Activated naive CD4-positive, alpha-beta T cell treated with anti-CD3 and anti-CD28 coated beads, Interleukin-2, amount 50 U/mL, for 24 hours (primary cell): ENCODE measurements around the gene KCNMA1.

Experiments
- H3K27ac Mint-ChIP-seq: one replicate; pipeline ENCODE4 v1.8.0; 2021; ENCODE audit warnings: mild to moderate bottlenecking, mixed read lengths
- H3K27me3 Mint-ChIP-seq: one replicate; pipeline ENCODE4 v1.8.0; 2021; ENCODE audit warnings: mixed read lengths
- H3K36me3 Mint-ChIP-seq: one replicate; pipeline ENCODE4 v1.8.0; 2021; ENCODE audit warnings: mixed read lengths
- H3K4me1 Mint-ChIP-seq: one replicate; pipeline ENCODE4 v1.8.0; 2021; ENCODE audit warnings: mixed read lengths
- H3K4me3 Mint-ChIP-seq: one replicate; pipeline ENCODE4 v1.8.0; 2021; ENCODE audit warnings: mild to moderate bottlenecking, mixed read lengths
- H3K9me3 Mint-ChIP-seq: one replicate; pipeline ENCODE4 v1.8.0; 2021; ENCODE audit warnings: mixed read lengths

Gene KCNMA1

DNA sequence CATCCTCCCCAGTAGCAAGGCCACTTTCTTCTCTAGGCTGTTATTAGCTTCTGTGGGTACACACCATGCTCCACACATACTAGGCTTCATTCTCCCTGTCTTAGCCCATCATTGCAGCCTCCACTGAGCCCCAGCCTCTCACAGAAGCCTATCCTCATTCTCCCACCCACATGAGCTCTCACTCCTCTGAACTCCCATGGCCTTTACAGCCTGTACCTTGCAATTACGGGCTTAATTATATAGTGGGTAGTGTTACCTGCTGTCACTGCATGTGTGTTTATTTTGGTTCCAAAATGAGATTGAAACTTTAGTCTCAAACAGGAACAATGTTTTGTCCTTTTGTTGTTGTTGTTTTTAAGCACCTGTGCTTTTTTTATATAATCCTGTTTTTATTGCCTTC is 460.0 kb downstream of the KCNMA1 start:
- H3K27ac Mint-ChIP-seq, result no peak overlapping the region
- no peaks in the 10 kb centered on the region for H3K36me3 Mint-ChIP-seq
- H3K27me3 Mint-ChIP-seq, result peaks cover 7% of the 10 kb centered on the region
- no peaks in the 10 kb centered on the region for H3K4me1 Mint-ChIP-seq
- H3K9me3 Mint-ChIP-seq, result no peaks in the 10 kb centered on the region
- H3K4me3 Mint-ChIP-seq, result no peak overlapping the region

DNA sequence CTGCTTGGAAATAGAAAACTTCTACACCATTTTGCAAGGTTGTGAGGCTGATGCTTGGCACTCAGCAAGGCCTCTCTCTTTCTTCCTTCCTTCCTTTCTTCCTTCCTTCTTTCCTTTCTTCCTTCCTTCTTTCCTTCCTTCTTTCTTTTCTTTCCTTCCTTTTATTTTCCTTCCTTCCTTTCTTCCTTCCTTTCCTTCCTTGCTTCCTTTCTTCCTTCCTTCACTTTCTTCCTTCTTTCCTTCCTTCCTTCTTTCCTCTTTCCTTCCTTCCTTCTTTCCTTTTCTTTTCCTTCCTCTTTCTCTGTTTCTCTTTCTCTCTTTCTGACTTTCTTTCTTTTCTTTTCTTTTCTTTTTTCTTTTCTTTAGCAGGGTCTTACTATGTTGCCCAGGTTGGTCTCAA is 460.4 kb downstream of the KCNMA1 start:
- Mint-ChIP-seq H3K36me3 (no peaks in the 10 kb centered on the region), H3K27me3 (peaks cover 5% of the 10 kb centered on the region), H3K27ac (no peak overlapping the region), H3K4me3 (no peak overlapping the region), H3K9me3 (no peaks in the 10 kb centered on the region), H3K4me1 (no peaks in the 10 kb centered on the region)

DNA sequence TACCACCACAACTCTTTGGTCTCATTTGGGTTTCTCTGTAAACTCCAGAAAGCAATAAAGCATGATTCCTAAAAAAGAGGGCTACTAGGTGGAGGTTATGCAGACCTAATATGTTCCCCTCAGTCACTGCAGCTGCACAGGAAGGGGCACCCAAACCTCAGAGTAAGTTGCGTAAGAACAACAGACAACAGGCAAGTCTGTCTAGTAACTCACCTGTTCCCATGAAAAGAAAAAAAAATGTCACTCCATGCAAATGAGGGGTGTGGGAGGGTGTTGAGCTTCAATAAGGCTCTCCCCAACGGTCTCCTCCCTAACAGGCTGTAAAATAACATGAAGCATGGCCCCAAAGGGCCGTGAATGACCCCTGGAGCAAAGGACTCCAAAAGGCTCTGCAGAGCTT is 461.4 kb downstream of the KCNMA1 start:
- no peak overlapping the region for H3K4me3 Mint-ChIP-seq
- no peaks in the 10 kb centered on the region for H3K9me3 Mint-ChIP-seq
- H3K27ac Mint-ChIP-seq, result no peak overlapping the region
- no peaks in the 10 kb centered on the region for H3K4me1 Mint-ChIP-seq
- no peaks in the 10 kb centered on the region for H3K36me3 Mint-ChIP-seq
- H3K27me3 Mint-ChIP-seq, result peaks cover 4% of the 10 kb centered on the region

GRCh38 chr10:77175631-77176222 is 461.9 kb downstream of the KCNMA1 start:
- H3K9me3 Mint-ChIP-seq, result no peaks in the 10 kb centered on the region
- peaks cover 4% of the 10 kb centered on the region for H3K27me3 Mint-ChIP-seq
- H3K27ac Mint-ChIP-seq, result no peak overlapping the region
- no peak overlapping the region for H3K4me3 Mint-ChIP-seq
- no peaks in the 10 kb centered on the region for H3K36me3 Mint-ChIP-seq
- no peaks in the 10 kb centered on the region for H3K4me1 Mint-ChIP-seq

- Mint-ChIP-seq H3K27ac (no peak overlapping the region), H3K4me1 (no peaks in the 10 kb centered on the region), H3K36me3 (no peaks in the 10 kb centered on the region), H3K27me3 (peaks cover 1% of the 10 kb centered on the region), H3K9me3 (no peaks in the 10 kb centered on the region), H3K4me3 (no peak overlapping the region)
Measured at GRCh38 chr10:77173615-77174461, 463.8 kb downstream of the KCNMA1 start.

DNA sequence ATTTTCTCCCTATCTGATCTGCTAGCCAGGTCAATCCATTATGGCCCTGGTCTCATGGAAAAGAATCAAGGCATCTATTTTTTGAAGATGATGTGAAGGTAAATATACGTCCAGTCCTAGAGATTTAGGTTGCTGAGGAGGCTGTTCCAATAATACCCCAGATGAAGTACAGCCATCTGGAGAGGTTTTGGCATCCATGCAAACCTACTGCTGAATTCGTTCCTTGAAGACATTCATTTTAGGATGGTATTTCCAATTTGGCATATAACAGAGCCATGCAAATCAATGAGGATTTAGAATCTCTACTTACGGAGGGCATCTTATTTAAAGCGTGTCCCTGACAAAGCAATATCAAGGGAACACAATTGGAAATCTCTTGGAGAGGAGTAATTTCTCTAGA is 465.5 kb downstream of the KCNMA1 start:
- peaks cover 5% of the 10 kb centered on the region for H3K27me3 Mint-ChIP-seq
- H3K4me1 Mint-ChIP-seq, result no peaks in the 10 kb centered on the region
- no peaks in the 10 kb centered on the region for H3K36me3 Mint-ChIP-seq
- H3K9me3 Mint-ChIP-seq, result no peaks in the 10 kb centered on the region
- no peak overlapping the region for H3K27ac Mint-ChIP-seq
- no peak overlapping the region for H3K4me3 Mint-ChIP-seq

GRCh38 chr10:77168861-77169260 is 468.7 kb downstream of the KCNMA1 start:
- H3K27ac Mint-ChIP-seq, result no peak overlapping the region
- peaks cover 7% of the 10 kb centered on the region for H3K4me1 Mint-ChIP-seq
- H3K4me3 Mint-ChIP-seq, result no peak overlapping the region

DNA sequence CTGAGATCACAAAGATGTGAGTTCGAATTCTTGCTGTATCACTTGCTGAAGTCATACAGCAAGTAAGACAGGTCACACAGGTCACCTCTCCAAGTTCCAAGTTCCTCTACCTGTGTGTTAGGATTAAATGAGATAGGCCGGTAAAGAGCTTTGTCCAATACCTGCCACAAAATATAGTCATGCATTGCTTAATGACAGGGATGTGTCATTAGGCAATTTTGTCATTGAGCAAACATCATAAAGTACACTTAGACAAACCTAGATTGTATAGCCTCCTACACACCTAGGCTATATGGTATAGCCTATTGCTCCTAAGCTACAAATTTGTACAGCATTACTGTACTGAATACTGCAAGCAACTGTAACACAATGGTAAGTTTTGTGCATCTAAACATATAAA is 469.4 kb downstream of the KCNMA1 start:
- Mint-ChIP-seq H3K36me3 (no peaks in the 10 kb centered on the region), H3K4me1 (peaks cover 7% of the 10 kb centered on the region), H3K27ac (no peak overlapping the region), H3K4me3 (no peak overlapping the region), H3K27me3 (peaks cover 22% of the 10 kb centered on the region), H3K9me3 (no peaks in the 10 kb centered on the region)

More at GRCh38 chr10:77168861-77169260, 468.7 kb downstream of the KCNMA1 start:
- Mint-ChIP-seq H3K27me3 (peaks cover 19% of the 10 kb centered on the region), H3K9me3 (no peaks in the 10 kb centered on the region), H3K36me3 (no peaks in the 10 kb centered on the region)

DNA sequence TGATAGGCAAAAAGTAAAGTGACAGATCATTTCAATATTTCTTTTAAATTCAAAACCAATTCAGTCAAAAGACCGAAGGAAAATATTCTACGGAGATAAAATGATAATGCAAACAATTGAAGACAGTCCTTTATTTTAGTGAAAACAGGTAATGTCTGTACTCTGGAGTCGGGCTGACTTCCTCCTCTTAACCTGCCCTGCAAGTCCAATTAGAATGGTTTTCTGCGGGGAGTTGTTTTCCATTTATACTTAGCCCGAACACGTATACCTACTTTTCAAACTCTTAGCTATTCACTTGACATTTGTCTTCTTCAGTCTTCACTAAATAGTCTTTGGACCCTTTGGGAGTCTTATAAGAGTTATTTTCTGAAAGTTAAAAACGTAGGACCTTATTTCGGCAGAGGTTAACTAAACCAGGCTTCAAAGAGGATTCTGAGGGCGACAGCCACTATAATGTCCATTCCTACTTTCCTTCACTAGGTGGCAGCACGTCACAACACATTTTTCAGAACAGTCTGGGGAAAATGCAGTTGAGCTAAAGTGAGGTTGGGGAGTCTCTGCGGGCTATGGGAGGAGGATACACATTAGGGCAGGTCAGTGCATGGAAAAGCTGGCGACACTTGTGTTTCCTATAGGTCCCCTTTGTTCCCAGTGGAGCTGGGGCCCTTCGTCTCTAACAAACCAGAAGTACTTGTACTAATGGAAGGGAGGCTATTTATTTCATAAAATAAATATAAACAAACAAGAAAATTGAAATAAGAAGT is 472.0 kb downstream of the KCNMA1 start:
- no peaks in the 10 kb centered on the region for H3K9me3 Mint-ChIP-seq
- peak overlapping the region; percentile 75 for H3K4me3 Mint-ChIP-seq
- peaks cover 7% of the 10 kb centered on the region for H3K4me1 Mint-ChIP-seq
- no peaks in the 10 kb centered on the region for H3K36me3 Mint-ChIP-seq
- H3K27me3 Mint-ChIP-seq, result peaks cover 20% of the 10 kb centered on the region
- H3K27ac Mint-ChIP-seq, result no peak overlapping the region

- Mint-ChIP-seq H3K27me3 (peaks cover 20% of the 10 kb centered on the region), H3K4me1 (peaks cover 7% of the 10 kb centered on the region), H3K36me3 (no peaks in the 10 kb centered on the region), H3K4me3 (no peak overlapping the region), H3K9me3 (no peaks in the 10 kb centered on the region), H3K27ac (no peak overlapping the region)
Measured at GRCh38 chr10:77164616-77165311, 472.8 kb downstream of the KCNMA1 start.

GRCh38 chr10:77163670-77164348 is 473.8 kb downstream of the KCNMA1 start:
- Mint-ChIP-seq H3K4me1 (peaks cover 7% of the 10 kb centered on the region), H3K36me3 (no peaks in the 10 kb centered on the region), H3K9me3 (no peaks in the 10 kb centered on the region), H3K27ac (no peak overlapping the region), H3K27me3 (peaks cover 20% of the 10 kb centered on the region), H3K4me3 (no peak overlapping the region)

DNA sequence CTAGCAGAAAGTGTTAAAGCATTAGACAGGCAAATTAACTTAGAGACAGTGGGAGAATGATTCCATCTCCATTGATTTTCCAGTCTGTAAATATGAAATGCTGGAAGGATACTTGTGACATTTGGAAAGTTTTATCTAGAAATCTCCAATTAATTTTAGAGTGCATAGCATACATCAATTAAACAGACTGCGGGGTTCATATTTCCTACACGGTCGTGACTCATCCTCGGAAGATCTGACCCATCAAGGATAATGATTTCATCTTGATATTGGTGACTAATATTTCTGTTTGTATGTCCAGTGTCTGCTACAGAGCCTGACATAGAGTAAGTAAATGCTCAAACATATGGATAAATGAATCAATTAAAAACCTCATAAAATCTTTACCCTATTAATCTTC is 474.9 kb downstream of the KCNMA1 start:
- no peaks in the 10 kb centered on the region for H3K9me3 Mint-ChIP-seq
- H3K27ac Mint-ChIP-seq, result no peak overlapping the region
- no peaks in the 10 kb centered on the region for H3K36me3 Mint-ChIP-seq
- H3K4me3 Mint-ChIP-seq, result no peak overlapping the region
- H3K27me3 Mint-ChIP-seq, result peaks cover 16% of the 10 kb centered on the region
- peaks cover 7% of the 10 kb centered on the region for H3K4me1 Mint-ChIP-seq

- peaks cover 15% of the 10 kb centered on the region for H3K27me3 Mint-ChIP-seq
- no peak overlapping the region for H3K4me3 Mint-ChIP-seq
- H3K27ac Mint-ChIP-seq, result no peak overlapping the region
- no peaks in the 10 kb centered on the region for H3K9me3 Mint-ChIP-seq
- no peaks in the 10 kb centered on the region for H3K36me3 Mint-ChIP-seq
- H3K4me1 Mint-ChIP-seq, result peaks cover 6% of the 10 kb centered on the region
Measured at GRCh38 chr10:77160679-77161078, 476.9 kb downstream of the KCNMA1 start.

DNA sequence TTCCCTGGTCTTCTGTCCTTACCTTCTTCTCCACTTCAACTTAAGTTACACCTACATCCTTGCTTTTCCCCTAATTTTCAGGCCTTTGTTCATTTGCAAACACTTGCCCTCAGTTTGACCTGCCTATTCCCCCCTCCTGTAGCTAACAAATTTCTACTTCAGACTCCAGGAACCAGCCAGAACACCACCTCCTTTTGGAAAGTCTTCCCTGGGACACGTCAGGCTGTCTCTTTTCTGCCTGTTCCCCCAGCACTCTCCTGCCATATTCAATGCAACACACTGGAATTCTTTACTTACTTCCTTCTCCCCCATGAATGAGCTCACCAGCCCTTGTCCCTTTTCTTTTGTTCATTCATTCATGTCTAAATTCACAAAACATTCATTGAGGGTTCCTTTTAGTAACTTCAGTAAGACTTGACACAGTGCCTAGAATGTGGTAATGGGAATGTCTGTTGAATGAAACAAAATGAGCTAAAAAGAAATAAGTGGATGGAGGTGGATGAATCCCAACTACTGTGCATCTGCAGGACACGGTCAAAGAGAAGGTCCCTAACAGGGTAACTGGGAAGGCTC is 478.0 kb downstream of the KCNMA1 start:
- Mint-ChIP-seq H3K4me1 (no peaks in the 10 kb centered on the region), H3K27ac (no peak overlapping the region), H3K36me3 (no peaks in the 10 kb centered on the region), H3K27me3 (peaks cover 7% of the 10 kb centered on the region), H3K4me3 (no peak overlapping the region), H3K9me3 (no peaks in the 10 kb centered on the region)

DNA sequence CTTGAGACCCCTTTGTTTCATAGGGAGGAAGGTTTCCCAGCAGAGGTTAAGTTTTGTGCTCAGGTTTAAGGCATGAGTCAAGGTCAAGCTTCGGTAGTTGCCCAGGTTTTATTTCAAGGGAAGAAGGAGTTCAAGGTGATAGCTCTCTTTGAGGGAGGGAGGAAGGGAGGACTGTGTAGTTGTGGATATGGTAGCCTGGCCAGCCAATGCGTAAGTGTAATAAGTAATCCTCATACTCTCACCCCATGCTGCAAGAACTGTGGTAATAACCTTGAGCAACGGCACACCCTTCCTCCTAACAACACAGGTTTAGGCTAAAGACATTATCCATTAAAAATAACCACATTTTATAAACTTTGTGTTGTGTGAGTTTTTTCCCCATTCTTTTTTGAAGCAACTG is 478.9 kb downstream of the KCNMA1 start:
- peaks cover 1% of the 10 kb centered on the region for H3K27me3 Mint-ChIP-seq
- H3K4me1 Mint-ChIP-seq, result no peaks in the 10 kb centered on the region
- H3K9me3 Mint-ChIP-seq, result no peaks in the 10 kb centered on the region
- no peak overlapping the region for H3K27ac Mint-ChIP-seq
- no peak overlapping the region for H3K4me3 Mint-ChIP-seq
- no peaks in the 10 kb centered on the region for H3K36me3 Mint-ChIP-seq
